22Rv1 (cell line): ENCODE measurements around the gene DPM3.
"Not testable (repeated sequence)": the region's sequence is repeated elsewhere in the genome, so short reads cannot be mapped to it uniquely, and the experiment has no call there.

Experiments used
- H3K27ac ChIP-seq: fragments of 450-650 bp; 2 replicates; pipeline ENCODE4 v1.5.1; 2017
- ZFX ChIP-seq: fragments of 450-650 bp; IDR thresholded peaks from 2 replicates; pipeline ENCODE4 v1.6.1; 2017; ENCODE audit warnings: antibody characterized with exemption, borderline replicate concordance
- TF ChIP-seq, protein P1 (sequence below): fragments of 450-650 bp; IDR thresholded peaks from 2 replicates; pipeline ENCODE4 v1.5.1; 2017; ENCODE audit warnings: mild to moderate bottlenecking

The DPM3 gene, protein sequence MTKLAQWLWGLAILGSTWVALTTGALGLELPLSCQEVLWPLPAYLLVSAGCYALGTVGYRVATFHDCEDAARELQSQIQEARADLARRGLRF

DNA sequence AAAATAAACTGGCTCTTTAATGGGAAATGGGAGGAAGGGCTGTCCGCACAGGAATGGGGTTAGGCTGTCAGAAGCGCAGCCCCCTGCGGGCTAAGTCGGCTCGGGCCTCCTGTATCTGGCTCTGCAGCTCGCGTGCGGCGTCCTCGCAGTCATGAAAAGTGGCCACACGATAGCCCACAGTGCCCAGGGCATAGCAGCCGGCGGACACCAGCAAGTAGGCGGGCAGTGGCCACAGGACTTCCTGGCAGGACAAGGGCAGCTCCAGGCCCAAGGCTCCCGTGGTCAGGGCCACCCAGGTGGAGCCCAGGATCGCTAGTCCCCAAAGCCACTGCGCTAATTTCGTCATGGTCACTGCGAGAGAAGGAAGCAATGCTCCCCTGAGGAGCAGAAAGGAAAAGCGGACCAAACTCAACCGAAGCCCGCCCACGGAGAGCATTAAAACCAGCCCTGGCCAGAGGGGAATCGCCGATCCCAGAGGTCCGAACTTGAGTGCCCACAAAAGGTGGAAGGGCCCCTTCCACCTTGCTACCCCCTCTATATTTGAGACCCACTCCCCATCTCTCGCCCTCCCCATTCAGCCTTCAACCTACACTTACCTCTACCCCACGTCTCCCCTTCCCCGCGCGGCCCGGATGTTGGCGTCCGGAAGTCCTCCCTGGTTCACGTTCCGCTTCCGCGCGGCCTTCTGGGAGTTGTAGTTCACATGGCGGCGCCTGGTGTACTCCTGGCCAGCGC is at the start of gene DPM3:
Gene DPM3, minus strand, starts transcription at position 637 of the 735 bp plus-strand sequence. Its CDS starts 291 bp downstream, at position 346.
- TF ChIP-seq, protein P1, sequence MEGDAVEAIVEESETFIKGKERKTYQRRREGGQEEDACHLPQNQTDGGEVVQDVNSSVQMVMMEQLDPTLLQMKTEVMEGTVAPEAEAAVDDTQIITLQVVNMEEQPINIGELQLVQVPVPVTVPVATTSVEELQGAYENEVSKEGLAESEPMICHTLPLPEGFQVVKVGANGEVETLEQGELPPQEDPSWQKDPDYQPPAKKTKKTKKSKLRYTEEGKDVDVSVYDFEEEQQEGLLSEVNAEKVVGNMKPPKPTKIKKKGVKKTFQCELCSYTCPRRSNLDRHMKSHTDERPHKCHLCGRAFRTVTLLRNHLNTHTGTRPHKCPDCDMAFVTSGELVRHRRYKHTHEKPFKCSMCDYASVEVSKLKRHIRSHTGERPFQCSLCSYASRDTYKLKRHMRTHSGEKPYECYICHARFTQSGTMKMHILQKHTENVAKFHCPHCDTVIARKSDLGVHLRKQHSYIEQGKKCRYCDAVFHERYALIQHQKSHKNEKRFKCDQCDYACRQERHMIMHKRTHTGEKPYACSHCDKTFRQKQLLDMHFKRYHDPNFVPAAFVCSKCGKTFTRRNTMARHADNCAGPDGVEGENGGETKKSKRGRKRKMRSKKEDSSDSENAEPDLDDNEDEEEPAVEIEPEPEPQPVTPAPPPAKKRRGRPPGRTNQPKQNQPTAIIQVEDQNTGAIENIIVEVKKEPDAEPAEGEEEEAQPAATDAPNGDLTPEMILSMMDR, result no peak
- no peak for TF ChIP-seq ZFX
- peak within 1 kb of the TSS; percentile 99 for H3K27ac ChIP-seq

DNA sequence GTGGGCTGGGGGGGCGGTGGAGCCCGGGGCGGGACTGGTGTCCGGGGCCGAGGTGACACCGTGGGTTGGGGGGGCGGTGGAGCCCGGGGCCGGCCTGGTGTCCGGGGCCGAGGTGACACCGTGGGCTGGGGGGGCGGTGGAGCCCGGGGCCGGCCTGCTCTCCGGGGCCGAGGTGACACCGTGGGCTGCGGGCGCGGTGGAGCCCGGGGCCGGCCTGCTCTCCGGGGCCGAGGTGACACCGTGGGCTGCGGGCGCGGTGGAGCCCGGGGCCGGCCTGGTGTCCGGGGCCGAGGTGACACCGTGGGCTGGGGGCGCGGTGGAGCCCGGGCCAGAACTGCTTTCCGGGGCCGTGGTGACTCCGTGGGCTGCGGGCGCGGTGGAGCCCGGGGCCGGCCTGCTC is 49.6 kb upstream of the DPM3 start:
- H3K27ac ChIP-seq, result not testable (repeated sequence)

DNA sequence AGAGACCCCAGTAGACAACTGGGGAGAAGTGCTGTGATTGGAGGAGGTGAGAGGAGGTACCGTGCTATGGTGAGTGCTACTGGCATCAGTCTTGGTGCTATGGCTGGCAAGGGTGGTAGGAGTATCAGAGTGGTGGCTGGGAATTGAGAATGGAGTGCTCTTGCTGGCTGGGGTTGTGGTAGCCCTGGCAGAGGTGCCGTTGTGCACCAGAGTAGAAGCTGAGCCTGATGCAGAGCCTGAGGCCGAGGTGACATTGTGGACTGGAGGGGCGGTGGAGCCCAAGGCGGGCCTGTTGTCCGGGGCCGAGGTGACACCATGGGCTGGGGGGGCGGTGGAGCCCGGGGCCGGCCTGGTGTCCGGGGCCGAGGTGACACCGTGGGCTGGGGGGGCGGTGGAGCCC is 47.9 kb upstream of the DPM3 start:
- no peak overlapping the region for H3K27ac ChIP-seq

DNA sequence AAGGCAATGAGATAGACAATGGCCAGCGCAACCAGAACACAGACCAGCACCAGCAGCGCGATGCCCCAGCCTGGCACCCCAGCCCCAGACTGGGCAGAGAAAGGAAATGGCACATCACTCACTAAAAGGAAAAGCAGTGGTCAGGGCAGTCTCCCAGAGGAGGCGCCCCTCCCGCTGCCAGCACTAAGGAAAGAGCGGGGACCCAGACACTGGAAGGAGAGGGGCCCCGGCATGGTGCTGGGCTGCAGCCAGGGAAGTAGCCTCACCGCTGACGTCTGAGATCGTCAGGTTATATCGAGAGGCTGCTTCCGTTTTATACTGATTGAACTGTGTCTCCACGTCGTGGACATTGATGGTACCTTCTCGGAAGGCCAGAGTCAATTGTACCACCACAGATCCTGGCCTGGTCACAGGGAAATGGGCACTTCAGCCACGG is 47.1 kb upstream of the DPM3 start:
- TF ChIP-seq, protein P1, result no peak
- TF ChIP-seq ZFX, result no peak

More for the DNA sequence above, 47.9 kb upstream of the DPM3 start:
- no peak for TF ChIP-seq ZFX
- TF ChIP-seq, protein P1, result no peak

DNA sequence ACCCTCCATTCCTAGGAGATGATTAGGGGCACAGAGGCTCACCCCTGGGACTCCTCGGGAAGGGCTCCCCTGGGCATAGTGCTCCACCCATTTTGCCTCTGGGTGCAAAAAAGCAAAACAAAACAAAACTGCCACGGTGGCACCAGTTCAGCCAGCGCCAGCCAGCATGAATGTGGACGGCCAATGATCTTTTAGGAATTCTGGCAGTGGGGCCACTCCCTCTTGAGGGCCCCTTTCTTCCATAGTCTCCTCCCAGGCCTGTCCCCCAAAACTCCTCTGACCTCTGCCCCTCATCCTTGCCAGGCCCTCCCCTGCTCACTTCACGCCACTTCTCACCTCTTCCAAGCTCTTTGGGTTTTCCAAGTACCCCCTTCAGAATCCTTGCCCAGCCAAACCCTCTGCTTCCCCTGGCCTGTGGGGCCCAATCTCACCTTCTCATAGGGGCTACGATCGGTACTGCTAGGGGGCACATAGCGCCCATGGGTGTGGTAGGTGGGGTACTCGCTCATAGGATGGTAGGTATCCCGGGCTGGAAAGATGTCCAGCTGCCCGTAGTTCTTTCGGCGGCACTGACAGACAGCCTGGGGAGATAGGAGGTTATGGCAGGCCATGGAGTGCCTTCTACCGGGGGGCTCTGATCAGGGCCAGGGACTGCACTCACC is 46.6 kb upstream of the DPM3 start:
- TF ChIP-seq, protein P1, result no peak
- no peak for TF ChIP-seq ZFX
- no peak overlapping the region for H3K27ac ChIP-seq

More for the DNA sequence above, 47.1 kb upstream of the DPM3 start:
- H3K27ac ChIP-seq, result no peak overlapping the region

DNA sequence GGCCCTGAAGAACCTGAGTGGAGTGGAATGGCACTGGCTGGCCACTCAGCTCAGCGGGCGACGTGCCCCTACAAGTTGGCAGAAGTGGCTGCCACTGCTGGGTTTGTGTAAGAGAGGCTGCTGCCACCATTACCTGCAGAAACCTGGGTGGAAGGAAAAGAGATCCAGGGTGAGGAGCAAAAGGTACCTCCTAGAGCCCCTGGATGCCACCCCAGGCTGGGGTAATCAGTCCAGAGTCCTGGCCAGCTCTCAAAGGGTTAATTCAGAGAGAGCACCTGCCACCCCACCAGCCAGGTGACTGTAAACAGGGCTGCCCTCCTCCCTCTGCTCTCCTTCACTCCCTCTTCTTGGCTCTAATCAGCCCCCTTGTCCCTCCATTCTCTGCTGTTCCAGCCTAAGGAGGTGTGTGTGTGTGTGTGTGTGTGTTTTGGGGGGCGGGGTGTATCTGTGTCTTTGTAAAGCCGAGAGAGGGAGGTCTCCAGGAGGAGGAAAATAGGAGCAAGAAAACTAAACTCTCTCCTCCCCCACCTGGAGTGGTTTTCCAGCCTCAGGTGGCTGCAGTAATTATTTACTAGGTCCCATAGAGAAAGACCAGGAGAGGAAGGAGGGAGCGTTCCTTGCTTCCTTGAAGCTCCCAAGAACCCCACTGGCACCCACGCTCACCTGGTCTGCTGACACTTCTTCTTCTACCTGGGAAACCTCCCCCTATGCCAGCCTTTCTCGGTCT is 45.9 kb upstream of the DPM3 start:
- TF ChIP-seq ZFX, result no peak
- TF ChIP-seq, protein P1, result no peak

DNA sequence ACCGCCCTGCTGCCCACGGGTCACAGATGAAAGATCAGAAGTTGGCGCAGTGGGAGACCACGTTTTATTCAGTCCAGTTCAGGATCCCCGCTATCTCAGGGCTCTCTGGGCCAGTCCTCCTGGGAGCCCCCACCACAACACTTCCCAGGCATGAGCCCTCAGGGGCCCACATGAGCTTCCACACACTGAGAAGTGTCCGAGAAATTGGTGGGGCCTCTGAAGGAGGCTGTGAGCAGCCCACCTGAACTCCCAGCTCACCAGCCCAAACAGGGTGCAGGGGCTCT is 45.4 kb upstream of the DPM3 start:
- H3K27ac ChIP-seq, result no peak overlapping the region
- TF ChIP-seq, protein P1, result no peak
- no peak for TF ChIP-seq ZFX

More for the DNA sequence above, 45.9 kb upstream of the DPM3 start:
- no peak overlapping the region for H3K27ac ChIP-seq
